Right lobe of liver (tissue), 4 donors: Measurements from ENCODE around the gene MFSD6.

ENCODE experiments used
- CTCF ChIP-seq, 4 donors: fragments of 200-600 bp in 3 of 4; fragments of 450-650 bp in 1 of 4; IDR thresholded peaks; one replicate each; pipeline versions ENCODE4 v1.5.1 to v1.8.0; 2016 to 2022; ENCODE audit warnings: antibody characterized with exemption in 4 of 4, mild to moderate bottlenecking in 2 of 4
- POLR2A ChIP-seq: fragments of 450-650 bp; IDR thresholded peaks from one replicate; pipeline ENCODE4 v1.6.1; 2017; ENCODE audit warnings: antibody characterized with exemption, mild to moderate bottlenecking
- donor health status: DM: no; HTN: no; CAD: no.
- donor health status: DM: no; HTN: no; CAD: no.
- donor health status: DM: no; HTN: yes; CAD: no.

- no peak for TF ChIP-seq CTCF (IDR thresholded peaks at IDR 0.05)
- no peak for TF ChIP-seq POLR2A
These were observed 41.1 kb upstream of the MFSD6 start for GRCh38 chr2:190367091-190367490.
